Measurements from ENCODE around the gene GPR42.

Gene GPR42

GRCh38 chr19:35410487-35410886, 39.6 kb downstream of the GPR42 start:
- no peaks in the 10 kb centered on the region for H4K20me1 ChIP-seq (ENCODE audit: insufficient read depth, low read length, poor library complexity, severe bottlenecking)
- no peaks in the 10 kb centered on the region for H3K79me2 ChIP-seq (ENCODE audit: insufficient read depth, low read length)
- TF ChIP-seq CTCF (conservative IDR thresholded peaks at IDR 0.05; ENCODE audit: low read length), result no peak
- TF ChIP-seq EZH2phosphoT487 (IDR thresholded peaks at IDR 0.05; ENCODE audit: borderline replicate concordance), result no peak
- H3K4me2 ChIP-seq (ENCODE audit: low read depth, low read length, poor library complexity, severe bottlenecking), result no peak overlapping the region
- H3K4me3 ChIP-seq (ENCODE audit: low read length, poor library complexity, severe bottlenecking), result no peak overlapping the region
- no peaks in the 10 kb centered on the region for H3K4me1 ChIP-seq (ENCODE audit: insufficient read depth, low read length, poor library complexity, severe bottlenecking)
- H2AFZ ChIP-seq (ENCODE audit: low read length), result no peak overlapping the region
- H3K36me3 ChIP-seq (ENCODE audit: insufficient read depth, low read length), result no peaks in the 10 kb centered on the region
- no peaks in the 10 kb centered on the region for H3K9me2 ChIP-seq (replicated peaks; ENCODE audit: low read depth, low read length)
- no peaks in the 10 kb centered on the region for H3F3A ChIP-seq (ENCODE audit: low read depth)
- H3K27me3 ChIP-seq (ENCODE audit: insufficient read depth, low read length, poor library complexity, severe bottlenecking), result no peaks in the 10 kb centered on the region
- no peak overlapping the region for H3K9ac ChIP-seq (ENCODE audit: low read depth, low read length, poor library complexity, severe bottlenecking)
- H3K9me3 ChIP-seq (ENCODE audit: insufficient read depth, low read depth, low read length), result no peaks in the 10 kb centered on the region

GRCh38 chr19:35414442-35414841, 43.6 kb downstream of the GPR42 start:
- H3K9me2 ChIP-seq (replicated peaks; ENCODE audit: low read depth, low read length), result no peaks in the 10 kb centered on the region
- no peaks in the 10 kb centered on the region for H3K4me1 ChIP-seq (ENCODE audit: insufficient read depth, low read length, poor library complexity, severe bottlenecking)
- no peak overlapping the region for H3K4me3 ChIP-seq (ENCODE audit: low read length, poor library complexity, severe bottlenecking)
- H3K79me2 ChIP-seq (ENCODE audit: insufficient read depth, low read length), result no peaks in the 10 kb centered on the region
- no peaks in the 10 kb centered on the region for H3F3A ChIP-seq (ENCODE audit: low read depth)
- no peaks in the 10 kb centered on the region for H3K9me3 ChIP-seq (ENCODE audit: insufficient read depth, low read depth, low read length)
- no peaks in the 10 kb centered on the region for H3K27me3 ChIP-seq (ENCODE audit: insufficient read depth, low read length, poor library complexity, severe bottlenecking)
- H3K4me2 ChIP-seq (ENCODE audit: low read depth, low read length, poor library complexity, severe bottlenecking), result no peak overlapping the region
- H3K9ac ChIP-seq (ENCODE audit: low read depth, low read length, poor library complexity, severe bottlenecking), result no peak overlapping the region
- no peaks in the 10 kb centered on the region for H3K36me3 ChIP-seq (ENCODE audit: insufficient read depth, low read length)
- TF ChIP-seq CTCF (conservative IDR thresholded peaks at IDR 0.05; ENCODE audit: low read length), result no peak
- no peak for TF ChIP-seq EZH2phosphoT487 (IDR thresholded peaks at IDR 0.05; ENCODE audit: borderline replicate concordance)
- no peaks in the 10 kb centered on the region for H4K20me1 ChIP-seq (ENCODE audit: insufficient read depth, low read length, poor library complexity, severe bottlenecking)
- no peak overlapping the region for H2AFZ ChIP-seq (ENCODE audit: low read length)

DNA sequence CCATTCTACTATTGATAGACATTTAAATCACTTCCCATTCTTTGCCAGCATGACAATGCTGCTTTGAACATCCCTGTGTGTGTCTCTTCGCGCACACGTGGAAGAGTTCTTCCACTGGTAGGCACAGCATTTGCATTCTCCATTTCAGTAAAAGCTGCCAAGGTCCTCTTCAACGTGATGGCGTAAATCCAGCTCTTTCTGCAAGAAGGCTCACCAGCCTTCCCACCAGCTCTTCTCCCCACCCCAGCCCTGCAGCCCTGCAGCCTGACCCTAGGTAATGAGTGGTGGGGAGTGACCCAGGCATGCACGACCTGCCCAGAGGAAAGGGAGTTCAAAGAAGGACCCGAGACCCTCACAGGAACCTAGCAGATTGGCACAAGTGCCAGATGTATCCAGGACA, 45.5 kb downstream of the GPR42 start:
- H3K4me1 ChIP-seq (ENCODE audit: insufficient read depth, low read length, poor library complexity, severe bottlenecking), result peaks cover under 1% of the 10 kb centered on the region
- H3F3A ChIP-seq (ENCODE audit: low read depth), result no peaks in the 10 kb centered on the region
- no peaks in the 10 kb centered on the region for H3K36me3 ChIP-seq (ENCODE audit: insufficient read depth, low read length)
- no peak for TF ChIP-seq CTCF (conservative IDR thresholded peaks at IDR 0.05; ENCODE audit: low read length)
- H3K9ac ChIP-seq (ENCODE audit: low read depth, low read length, poor library complexity, severe bottlenecking), result no peak overlapping the region
- no peaks in the 10 kb centered on the region for H3K9me2 ChIP-seq (replicated peaks; ENCODE audit: low read depth, low read length)
- H2AFZ ChIP-seq (ENCODE audit: low read length), result no peak overlapping the region
- H3K79me2 ChIP-seq (ENCODE audit: insufficient read depth, low read length), result no peaks in the 10 kb centered on the region
- H3K9me3 ChIP-seq (ENCODE audit: insufficient read depth, low read depth, low read length), result no peaks in the 10 kb centered on the region
- no peak overlapping the region for H3K4me3 ChIP-seq (ENCODE audit: low read length, poor library complexity, severe bottlenecking)
- H4K20me1 ChIP-seq (ENCODE audit: insufficient read depth, low read length, poor library complexity, severe bottlenecking), result no peaks in the 10 kb centered on the region
- no peaks in the 10 kb centered on the region for H3K27me3 ChIP-seq (ENCODE audit: insufficient read depth, low read length, poor library complexity, severe bottlenecking)
- H3K4me2 ChIP-seq (ENCODE audit: low read depth, low read length, poor library complexity, severe bottlenecking), result no peak overlapping the region

Data from Loucy (cell line).